ENCODE data around the gene LAMC2. TPM values are rescaled to one million over a fixed set of nuclear protein-coding genes. Genes with fewer than 3 reads are reported as not detected.

LAMC2 gene
- total RNA-seq, 1 donor from 2014 or later = 4.5 TPM

- peaks cover 6% of the 10 kb centered on the region for H3K27me3 Mint-ChIP-seq
- DNase-seq (ENCODE audit: low spot score, unreplicated experiment) = no peak
- no peak overlapping the region for H3K27ac Mint-ChIP-seq
- peaks cover 6% of the 10 kb centered on the region for H3K4me1 Mint-ChIP-seq (ENCODE audit: low read depth)
- TF ChIP-seq CTCF (IDR thresholded peaks at IDR 0.05; ENCODE audit: unreplicated experiment) = no peak
- H3K9me3 Mint-ChIP-seq (ENCODE audit: low read depth) = no peaks in the 10 kb centered on the region
- no peak overlapping the region for H3K4me3 Mint-ChIP-seq (ENCODE audit: low read depth)
- H3K36me3 Mint-ChIP-seq (ENCODE audit: insufficient read depth) = no peaks in the 10 kb centered on the region
Observed at GRCh38 chr1:183289051-183289496, 103.0 kb downstream of the LAMC2 start.

- Mint-ChIP-seq H3K27me3 (no peaks in the 10 kb centered on the region), H3K4me3 (ENCODE audit: low read depth) (no peak overlapping the region), H3K27ac (no peak overlapping the region), H3K4me1 (ENCODE audit: low read depth) (peaks cover 6% of the 10 kb centered on the region), H3K9me3 (ENCODE audit: low read depth) (no peaks in the 10 kb centered on the region), H3K36me3 (ENCODE audit: insufficient read depth) (no peaks in the 10 kb centered on the region)
- no peak for DNase-seq (ENCODE audit: low spot score, unreplicated experiment)
- TF ChIP-seq CTCF (IDR thresholded peaks at IDR 0.05; ENCODE audit: unreplicated experiment) = no peak
Observed at GRCh38 chr1:183290628-183291027, 104.6 kb downstream of the LAMC2 start.

GRCh38 chr1:183291216-183291762 is 105.2 kb downstream of the LAMC2 start:
- no peak for DNase-seq (ENCODE audit: low spot score, unreplicated experiment)
- no peaks in the 10 kb centered on the region for H3K9me3 Mint-ChIP-seq (ENCODE audit: low read depth)
- H3K36me3 Mint-ChIP-seq (ENCODE audit: insufficient read depth) = no peaks in the 10 kb centered on the region
- H3K4me1 Mint-ChIP-seq (ENCODE audit: low read depth) = peaks cover 6% of the 10 kb centered on the region
- no peak for TF ChIP-seq CTCF (IDR thresholded peaks at IDR 0.05; ENCODE audit: unreplicated experiment)
- no peak overlapping the region for H3K4me3 Mint-ChIP-seq (ENCODE audit: low read depth)
- H3K27me3 Mint-ChIP-seq = no peaks in the 10 kb centered on the region
- no peak overlapping the region for H3K27ac Mint-ChIP-seq

GRCh38 chr1:183291802-183292514 is 105.9 kb downstream of the LAMC2 start:
- Mint-ChIP-seq H3K36me3 (ENCODE audit: insufficient read depth) (no peaks in the 10 kb centered on the region), H3K4me1 (ENCODE audit: low read depth) (peaks cover 6% of the 10 kb centered on the region), H3K9me3 (ENCODE audit: low read depth) (no peaks in the 10 kb centered on the region), H3K4me3 (ENCODE audit: low read depth) (no peak overlapping the region), H3K27me3 (no peaks in the 10 kb centered on the region), H3K27ac (peak overlapping the region; percentile 81)
- TF ChIP-seq CTCF (IDR thresholded peaks at IDR 0.05; ENCODE audit: unreplicated experiment) = no peak
- DNase-seq (ENCODE audit: low spot score, unreplicated experiment) = no peak

GRCh38 chr1:183293241-183293640 is 107.2 kb downstream of the LAMC2 start:
- Mint-ChIP-seq H3K9me3 (ENCODE audit: low read depth) (no peaks in the 10 kb centered on the region), H3K4me3 (ENCODE audit: low read depth) (no peak overlapping the region), H3K27ac (no peak overlapping the region), H3K4me1 (ENCODE audit: low read depth) (peaks cover 6% of the 10 kb centered on the region), H3K36me3 (ENCODE audit: insufficient read depth) (no peaks in the 10 kb centered on the region), H3K27me3 (no peaks in the 10 kb centered on the region)
- TF ChIP-seq CTCF (IDR thresholded peaks at IDR 0.05; ENCODE audit: unreplicated experiment) = no peak
- no peak for DNase-seq (ENCODE audit: low spot score, unreplicated experiment)
